MCF 10A (cell line): ENCODE data around the gene COL6A1. TPM values are rescaled to one million over a fixed set of nuclear protein-coding genes. Genes with fewer than 3 reads are reported as not detected.

Source experiments
- BruUV-seq: library from RNA; stranded (reverse); fragments of 400-500 nt; replicated peaks from 2 replicates; lab custom pipeline; 2021; lab: Mats Ljungman, UMichigan
- CTCF ChIA-PET: fragments of 300-600 bp; sonication (Branson Sonifier 250); formaldehyde crosslinking; extraction: SDS; loops from one replicate; lab custom pipeline; 2021; ENCODE audit warnings: antibody characterized with exemption, inconsistent platforms; lab: Yijun Ruan, JAX
- POLR2A ChIA-PET: fragments of 300-600, 350-650 bp; sonication (Branson Sonifier 250); formaldehyde crosslinking; extraction: SDS; loops from one replicate; lab custom pipeline; 2020; ENCODE audit warnings: antibody characterized with exemption, inconsistent platforms; lab: Yijun Ruan, JAX
- DNase-seq: peaks from one replicate; pipeline ENCODE4 v3.0.0-alpha.2; 2018; ENCODE audit not compliant: unreplicated experiment
- H3K27ac Mint-ChIP-seq: one replicate; pipeline ENCODE4 v1.8.0; 2022; ENCODE audit warnings: mild to moderate bottlenecking, low read depth, mixed read lengths; ENCODE audit not compliant: unreplicated experiment
- H3K27me3 Mint-ChIP-seq: one replicate; pipeline ENCODE4 v1.8.0; 2022; ENCODE audit warnings: mixed read lengths; ENCODE audit not compliant: insufficient read depth, unreplicated experiment
- H3K36me3 Mint-ChIP-seq: one replicate; pipeline ENCODE4 v1.8.0; 2022; ENCODE audit warnings: mild to moderate bottlenecking, moderate library complexity, mixed read lengths; ENCODE audit not compliant: insufficient read depth, unreplicated experiment
- H3K4me1 Mint-ChIP-seq: one replicate; pipeline ENCODE4 v1.8.0; 2022; ENCODE audit warnings: mixed read lengths; ENCODE audit not compliant: insufficient read depth, unreplicated experiment
- H3K4me3 Mint-ChIP-seq: one replicate; pipeline ENCODE4 v1.8.0; 2022; ENCODE audit warnings: mild to moderate bottlenecking, moderate library complexity, mixed read lengths; ENCODE audit not compliant: unreplicated experiment
- H3K9me3 Mint-ChIP-seq: one replicate; pipeline ENCODE4 v1.8.0; 2022; ENCODE audit warnings: mixed read lengths; ENCODE audit not compliant: unreplicated experiment
- intact Hi-C: fragments of 100-400 bp; cut with micrococcal nuclease; formaldehyde crosslinking; loops from 2 replicates; pipeline ENCODE4 v1.14.1; 2022
- total RNA-seq: library from RNA; stranded (reverse); gene quantifications from 2 replicates; pipeline ENCODE4 v1.2.3, GENCODE V29; 2022
- TF ChIP-seq, protein P1 (sequence below): fragments of 200-600 bp; IDR thresholded peaks from one replicate; pipeline ENCODE4 v1.8.0; 2022; ENCODE audit warnings: antibody characterized with exemption, mild to moderate bottlenecking; ENCODE audit not compliant: unreplicated experiment

Gene COL6A1
- total RNA-seq, 1 experiment from 2014 or later: 3.2 TPM

GRCh38 chr21:45938811-45939520 is 42.6 kb upstream of the COL6A1 start:
- no peaks in the 10 kb centered on the region for H3K9me3 Mint-ChIP-seq
- BruUV-seq: no TSS peak
- TF ChIP-seq, protein P1, sequence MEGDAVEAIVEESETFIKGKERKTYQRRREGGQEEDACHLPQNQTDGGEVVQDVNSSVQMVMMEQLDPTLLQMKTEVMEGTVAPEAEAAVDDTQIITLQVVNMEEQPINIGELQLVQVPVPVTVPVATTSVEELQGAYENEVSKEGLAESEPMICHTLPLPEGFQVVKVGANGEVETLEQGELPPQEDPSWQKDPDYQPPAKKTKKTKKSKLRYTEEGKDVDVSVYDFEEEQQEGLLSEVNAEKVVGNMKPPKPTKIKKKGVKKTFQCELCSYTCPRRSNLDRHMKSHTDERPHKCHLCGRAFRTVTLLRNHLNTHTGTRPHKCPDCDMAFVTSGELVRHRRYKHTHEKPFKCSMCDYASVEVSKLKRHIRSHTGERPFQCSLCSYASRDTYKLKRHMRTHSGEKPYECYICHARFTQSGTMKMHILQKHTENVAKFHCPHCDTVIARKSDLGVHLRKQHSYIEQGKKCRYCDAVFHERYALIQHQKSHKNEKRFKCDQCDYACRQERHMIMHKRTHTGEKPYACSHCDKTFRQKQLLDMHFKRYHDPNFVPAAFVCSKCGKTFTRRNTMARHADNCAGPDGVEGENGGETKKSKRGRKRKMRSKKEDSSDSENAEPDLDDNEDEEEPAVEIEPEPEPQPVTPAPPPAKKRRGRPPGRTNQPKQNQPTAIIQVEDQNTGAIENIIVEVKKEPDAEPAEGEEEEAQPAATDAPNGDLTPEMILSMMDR: no peak
- ChIA-PET POLR2A (no interaction called here), CTCF (no interaction called here)
- H3K27me3 Mint-ChIP-seq: peaks cover 33% of the 10 kb centered on the region
- H3K4me3 Mint-ChIP-seq: no peak overlapping the region
- no peak for DNase-seq
- intact Hi-C loops: no loop called here
- no peaks in the 10 kb centered on the region for H3K4me1 Mint-ChIP-seq
- H3K36me3 Mint-ChIP-seq: peaks cover 8% of the 10 kb centered on the region
- no peak overlapping the region for H3K27ac Mint-ChIP-seq

GRCh38 chr21:45939521-45940045 is 42.0 kb upstream of the COL6A1 start:
- H3K27me3 Mint-ChIP-seq: peaks cover 33% of the 10 kb centered on the region
- CTCF ChIA-PET: no interaction called here
- TF ChIP-seq, protein P1: no peak
- no TSS peak for BruUV-seq
- H3K4me1 Mint-ChIP-seq: no peaks in the 10 kb centered on the region
- DNase-seq: no peak
- H3K4me3 Mint-ChIP-seq: no peak overlapping the region
- no peaks in the 10 kb centered on the region for H3K9me3 Mint-ChIP-seq
- peaks cover 2% of the 10 kb centered on the region for H3K36me3 Mint-ChIP-seq
- H3K27ac Mint-ChIP-seq: no peak overlapping the region
- intact Hi-C loops: no loop called here
- POLR2A ChIA-PET: no interaction called here

DNA sequence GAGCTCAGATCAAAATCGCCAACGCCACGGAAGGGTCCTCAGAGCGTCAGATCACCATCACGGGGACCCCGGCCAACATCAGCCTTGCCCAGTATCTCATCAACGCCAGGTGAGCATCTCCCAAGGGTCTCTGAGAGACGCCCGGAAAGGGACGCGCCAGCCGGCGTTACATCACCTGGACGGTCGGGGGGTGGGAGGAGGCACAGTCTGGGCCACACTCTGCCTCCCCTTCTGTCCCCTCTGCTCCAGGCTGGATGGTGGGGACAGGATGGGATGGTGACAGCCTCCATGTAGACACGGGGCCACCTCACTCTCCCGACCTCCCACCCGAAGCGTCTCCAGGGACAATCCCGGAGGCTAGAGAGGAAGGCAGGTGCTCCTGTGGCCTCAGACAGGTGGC is 41.5 kb upstream of the COL6A1 start:
- no peaks in the 10 kb centered on the region for H3K36me3 Mint-ChIP-seq
- CTCF ChIA-PET: no interaction called here
- H3K9me3 Mint-ChIP-seq: no peaks in the 10 kb centered on the region
- DNase-seq: no peak
- peaks cover 33% of the 10 kb centered on the region for H3K27me3 Mint-ChIP-seq
- H3K4me3 Mint-ChIP-seq: no peak overlapping the region
- TF ChIP-seq, protein P1: no peak
- BruUV-seq: no TSS peak
- H3K4me1 Mint-ChIP-seq: no peaks in the 10 kb centered on the region
- no peak overlapping the region for H3K27ac Mint-ChIP-seq
- POLR2A ChIA-PET: no interaction called here
- intact Hi-C loops: no loop called here

- Mint-ChIP-seq H3K4me1 (no peaks in the 10 kb centered on the region), H3K36me3 (no peaks in the 10 kb centered on the region), H3K9me3 (no peaks in the 10 kb centered on the region), H3K27ac (no peak overlapping the region), H3K27me3 (peaks cover 29% of the 10 kb centered on the region), H3K4me3 (no peak overlapping the region)
- CTCF ChIA-PET: no interaction called here
- intact Hi-C loops: no loop called here
- DNase-seq: no peak
- TF ChIP-seq, protein P1: no peak
- POLR2A ChIA-PET: no interaction called here
- BruUV-seq: no TSS peak
Measured at GRCh38 chr21:45940621-45941337, 40.8 kb upstream of the COL6A1 start.
